Tibial artery (tissue), 4 donors: ENCODE data around the gene DOLPP1.

ENCODE experiments used
- DNase-seq, 2 donors: peaks; one replicate each; pipeline ENCODE4 v3.0.0-alpha.2; 2019
- H3K27ac ChIP-seq, 2 donors: fragments of 200-600 bp; sonication (generic) in 1 of 2; 1 replicate in 1 of 2; 2 replicates in 1 of 2; pipeline ENCODE4 v1.5.1; 2018 to 2019; ENCODE audit warnings: mild to moderate bottlenecking in 1 of 2
- H3K27me3 ChIP-seq, 2 donors: fragments of 200-600 bp; sonication (generic) in 1 of 2; one replicate each; pipeline versions ENCODE4 v1.5.1 to v1.6.0; 2016 to 2019
- H3K36me3 ChIP-seq, 3 donors: fragments of 200-600 bp; sonication (generic) in 2 of 3; one replicate each; pipeline ENCODE4 v1.5.1; 2016 to 2019; ENCODE audit warnings: mild to moderate bottlenecking in 2 of 3
- H3K4me1 ChIP-seq, 4 donors: fragments of 200-600 bp; sonication (generic) in 2 of 4; 1 replicate in 3 of 4; 2 replicates in 1 of 4; pipeline ENCODE4 v1.5.1; 2016 to 2019
- H3K4me3 ChIP-seq, 2 donors: fragments of 200-600 bp; sonication (generic) in 1 of 2; 1 replicate in 1 of 2; 2 replicates in 1 of 2; pipeline ENCODE4 v1.5.1; 2018 to 2019; ENCODE audit warnings: mild to moderate bottlenecking in 2 of 2
- H3K9me3 ChIP-seq, 3 donors: fragments of 200-600 bp; sonication (generic) in 1 of 3; one replicate each; pipeline ENCODE4 v1.5.1; 2016 to 2019
- intact Hi-C: fragments of 100-400 bp; cut with DNase I; formaldehyde crosslinking; loops from one replicate; pipeline ENCODE4 v1.15.0; 2023; ENCODE audit warnings: low total_unique reads
- TF ChIP-seq, protein P1 (sequence below), 2 experiments: fragments of 200-600 bp in 1 of 2; fragments of 450-650 bp in 1 of 2; IDR thresholded peaks; one replicate each; pipeline ENCODE4 v1.5.1; 2017 to 2019; ENCODE audit warnings: antibody characterized with exemption in 2 of 2, mild to moderate bottlenecking in 1 of 2, moderate library complexity in 1 of 2

Gene DOLPP1

GRCh38 chr9:129073404-129073803 lies 7.5 kb upstream of the DOLPP1 start:
- DNase-seq = no peak

DNA sequence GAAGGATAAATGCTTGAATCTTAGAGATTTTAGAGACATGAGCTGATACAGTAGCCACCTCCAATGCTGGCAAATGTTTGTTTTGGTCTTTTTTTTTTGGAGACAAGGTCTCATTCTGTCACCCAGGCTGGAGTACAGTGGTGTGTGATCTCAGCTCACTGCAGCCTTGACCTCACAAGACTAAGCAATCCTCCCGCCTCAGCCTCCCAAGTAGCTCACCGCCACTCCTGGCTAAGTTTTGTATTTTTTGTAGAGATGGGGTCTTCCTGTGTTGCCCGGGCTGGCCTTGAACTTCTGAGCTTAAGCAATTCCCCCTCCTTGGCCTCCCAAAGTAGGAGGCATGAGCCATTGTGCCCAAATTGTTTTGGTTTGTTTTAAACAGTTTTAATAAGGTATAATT lies 6.8 kb upstream of the DOLPP1 start:
- DNase-seq = no peak
- Histone ChIP-seq H3K27ac (no peak overlapping the region), H3K4me3 (no peak overlapping the region), H3K27me3 (no peaks in the 10 kb centered on the region), H3K4me1 (no peaks in the 10 kb centered on the region), H3K9me3 (no peaks in the 10 kb centered on the region), H3K36me3 (peaks cover 0 to 31% (median 9%) of the 10 kb centered on the region in 3 donors)
- TF ChIP-seq, protein P1, sequence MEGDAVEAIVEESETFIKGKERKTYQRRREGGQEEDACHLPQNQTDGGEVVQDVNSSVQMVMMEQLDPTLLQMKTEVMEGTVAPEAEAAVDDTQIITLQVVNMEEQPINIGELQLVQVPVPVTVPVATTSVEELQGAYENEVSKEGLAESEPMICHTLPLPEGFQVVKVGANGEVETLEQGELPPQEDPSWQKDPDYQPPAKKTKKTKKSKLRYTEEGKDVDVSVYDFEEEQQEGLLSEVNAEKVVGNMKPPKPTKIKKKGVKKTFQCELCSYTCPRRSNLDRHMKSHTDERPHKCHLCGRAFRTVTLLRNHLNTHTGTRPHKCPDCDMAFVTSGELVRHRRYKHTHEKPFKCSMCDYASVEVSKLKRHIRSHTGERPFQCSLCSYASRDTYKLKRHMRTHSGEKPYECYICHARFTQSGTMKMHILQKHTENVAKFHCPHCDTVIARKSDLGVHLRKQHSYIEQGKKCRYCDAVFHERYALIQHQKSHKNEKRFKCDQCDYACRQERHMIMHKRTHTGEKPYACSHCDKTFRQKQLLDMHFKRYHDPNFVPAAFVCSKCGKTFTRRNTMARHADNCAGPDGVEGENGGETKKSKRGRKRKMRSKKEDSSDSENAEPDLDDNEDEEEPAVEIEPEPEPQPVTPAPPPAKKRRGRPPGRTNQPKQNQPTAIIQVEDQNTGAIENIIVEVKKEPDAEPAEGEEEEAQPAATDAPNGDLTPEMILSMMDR (IDR thresholded peaks at IDR 0.05) = no peak
- intact Hi-C loops = no loop called here

More at GRCh38 chr9:129073404-129073803, 7.5 kb upstream of the DOLPP1 start:
- intact Hi-C loops = no loop called here
- TF ChIP-seq, protein P1 (IDR thresholded peaks at IDR 0.05) = no peak
- Histone ChIP-seq H3K9me3 (no peaks in the 10 kb centered on the region), H3K36me3 (peaks cover 0 to 38% (median 16%) of the 10 kb centered on the region in 3 donors), H3K4me3 (no peak overlapping the region), H3K27me3 (no peaks in the 10 kb centered on the region), H3K4me1 (no peaks in the 10 kb centered on the region), H3K27ac (no peak overlapping the region)

GRCh38 chr9:129075996-129076639 lies 4.8 kb upstream of the DOLPP1 start:
- no peaks in the 10 kb centered on the region for H3K9me3 ChIP-seq
- no peak for DNase-seq
- peaks cover 0 to 9% (median 3%) of the 10 kb centered on the region in 4 donors for H3K4me1 ChIP-seq
- peaks cover 0 to 11% (median 0%) of the 10 kb centered on the region in 3 donors for H3K36me3 ChIP-seq
- no peak overlapping the region for H3K4me3 ChIP-seq
- no peak overlapping the region for H3K27ac ChIP-seq
- H3K27me3 ChIP-seq = no peaks in the 10 kb centered on the region
- intact Hi-C loops = no loop called here
- TF ChIP-seq, protein P1 (IDR thresholded peaks at IDR 0.05) = no peak

GRCh38 chr9:129076640-129077037 lies 4.3 kb upstream of the DOLPP1 start:
- no peak for DNase-seq
- H3K27ac ChIP-seq = no peak overlapping the region
- TF ChIP-seq, protein P1 (IDR thresholded peaks at IDR 0.05) = no peak
- peaks cover 0 to 12% (median 6%) of the 10 kb centered on the region in 4 donors for H3K4me1 ChIP-seq
- no peaks in the 10 kb centered on the region for H3K9me3 ChIP-seq
- intact Hi-C loops = no loop called here
- no peak overlapping the region for H3K4me3 ChIP-seq
- H3K36me3 ChIP-seq = peaks cover 0 to 6% (median 0%) of the 10 kb centered on the region in 3 donors
- H3K27me3 ChIP-seq = no peaks in the 10 kb centered on the region

GRCh38 chr9:129077236-129077635 lies 3.7 kb upstream of the DOLPP1 start:
- H3K27ac ChIP-seq = no peak overlapping the region

More at GRCh38 chr9:129077236-129077635, 3.7 kb upstream of the DOLPP1 start:
- TF ChIP-seq, protein P1 (IDR thresholded peaks at IDR 0.05) = no peak
- H3K36me3 ChIP-seq = no peaks in the 10 kb centered on the region
- intact Hi-C loops = no loop called here
- H3K4me3 ChIP-seq = no peak overlapping the region
- H3K9me3 ChIP-seq = no peaks in the 10 kb centered on the region
- peaks cover 0 to 18% (median 12%) of the 10 kb centered on the region in 4 donors for H3K4me1 ChIP-seq
- no peaks in the 10 kb centered on the region for H3K27me3 ChIP-seq
- no peak for DNase-seq
